ENCODE measurements around the gene CNST.

DNA sequence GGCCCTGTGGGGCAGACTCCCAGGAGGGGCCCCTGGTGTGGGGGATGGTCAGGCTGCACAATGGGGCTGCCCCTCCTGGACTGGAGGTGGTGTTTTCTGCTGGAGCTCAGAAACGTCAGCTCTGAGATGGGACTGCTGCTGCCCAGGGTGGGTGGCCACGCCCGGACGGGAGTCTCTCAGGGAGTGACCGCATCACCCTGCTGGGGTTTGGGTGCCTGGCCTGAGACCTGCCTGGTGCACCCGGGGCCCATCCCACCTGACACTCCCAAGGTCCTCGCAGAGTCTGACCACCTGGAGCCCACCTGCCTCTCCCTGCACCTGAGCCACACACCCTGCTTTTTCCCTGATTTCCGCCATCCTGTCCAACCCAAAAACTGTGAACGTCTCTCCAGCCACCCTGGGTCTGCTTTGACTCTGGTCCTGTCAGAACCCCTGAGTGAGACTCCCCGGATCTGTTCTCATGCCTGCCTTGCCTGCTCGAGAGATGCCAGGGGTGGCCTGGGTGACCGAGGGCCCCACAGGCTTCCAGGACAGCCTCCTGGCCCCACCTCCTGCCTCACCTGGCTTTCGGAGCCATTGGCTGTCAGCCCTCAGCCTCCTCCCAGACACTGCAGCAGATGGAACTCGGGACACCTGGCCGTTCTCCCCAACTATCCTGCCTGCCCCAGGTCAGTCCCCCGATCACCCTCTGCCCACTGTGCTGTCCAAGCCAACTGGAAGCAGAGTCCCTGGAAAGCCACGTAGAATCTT, 47.6 kb upstream of the CNST start:
- TF ChIP-seq, protein P1, sequence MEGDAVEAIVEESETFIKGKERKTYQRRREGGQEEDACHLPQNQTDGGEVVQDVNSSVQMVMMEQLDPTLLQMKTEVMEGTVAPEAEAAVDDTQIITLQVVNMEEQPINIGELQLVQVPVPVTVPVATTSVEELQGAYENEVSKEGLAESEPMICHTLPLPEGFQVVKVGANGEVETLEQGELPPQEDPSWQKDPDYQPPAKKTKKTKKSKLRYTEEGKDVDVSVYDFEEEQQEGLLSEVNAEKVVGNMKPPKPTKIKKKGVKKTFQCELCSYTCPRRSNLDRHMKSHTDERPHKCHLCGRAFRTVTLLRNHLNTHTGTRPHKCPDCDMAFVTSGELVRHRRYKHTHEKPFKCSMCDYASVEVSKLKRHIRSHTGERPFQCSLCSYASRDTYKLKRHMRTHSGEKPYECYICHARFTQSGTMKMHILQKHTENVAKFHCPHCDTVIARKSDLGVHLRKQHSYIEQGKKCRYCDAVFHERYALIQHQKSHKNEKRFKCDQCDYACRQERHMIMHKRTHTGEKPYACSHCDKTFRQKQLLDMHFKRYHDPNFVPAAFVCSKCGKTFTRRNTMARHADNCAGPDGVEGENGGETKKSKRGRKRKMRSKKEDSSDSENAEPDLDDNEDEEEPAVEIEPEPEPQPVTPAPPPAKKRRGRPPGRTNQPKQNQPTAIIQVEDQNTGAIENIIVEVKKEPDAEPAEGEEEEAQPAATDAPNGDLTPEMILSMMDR (IDR thresholded peaks at IDR 0.05 in 2 of 3, conservative IDR thresholded peaks at IDR 0.05 in 1 of 3; ENCODE audit: insufficient read depth in 2 of 3, low read depth in 1 of 3, low read length in 3 of 3): no peak
- TF ChIP-seq POLR2AphosphoS5 (IDR thresholded peaks at IDR 0.05; ENCODE audit: control insufficient read depth, insufficient read depth, low read depth, low read length) (no peak), ZNF217 (CRISPR knock-in tag; IDR thresholded peaks at IDR 0.05) (no peak), SETDB1 (IDR thresholded peaks at IDR 0.05; ENCODE audit: low read length) (no peak), TAF1 (IDR thresholded peaks at IDR 0.05; ENCODE audit: control insufficient read depth, extremely low read depth, insufficient read depth, low read length, severe bottlenecking) (no peak), FOXA1 (IDR thresholded peaks at IDR 0.05; ENCODE audit: borderline replicate concordance) (no peak)
- TF ChIP-seq, protein P2, sequence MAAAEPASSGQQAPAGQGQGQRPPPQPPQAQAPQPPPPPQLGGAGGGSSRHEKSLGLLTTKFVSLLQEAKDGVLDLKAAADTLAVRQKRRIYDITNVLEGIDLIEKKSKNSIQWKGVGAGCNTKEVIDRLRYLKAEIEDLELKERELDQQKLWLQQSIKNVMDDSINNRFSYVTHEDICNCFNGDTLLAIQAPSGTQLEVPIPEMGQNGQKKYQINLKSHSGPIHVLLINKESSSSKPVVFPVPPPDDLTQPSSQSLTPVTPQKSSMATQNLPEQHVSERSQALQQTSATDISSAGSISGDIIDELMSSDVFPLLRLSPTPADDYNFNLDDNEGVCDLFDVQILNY (CRISPR knock-in tag; IDR thresholded peaks at IDR 0.05): no peak

All from K562 (cell line).